ENCODE measurements around the gene DPH6.
"Not testable (repeated sequence)": the region's sequence is repeated elsewhere in the genome, so short reads cannot be mapped to it uniquely, and the experiment has no call there.

Gene DPH6

GRCh38 chr15:35484231-35484945 is 61.6 kb downstream of the DPH6 start:
- DNase-seq, result no peak

GRCh38 chr15:35481992-35482391 is 64.0 kb downstream of the DPH6 start:
- DNase-seq, result no peak

GRCh38 chr15:35481064-35481463 is 64.9 kb downstream of the DPH6 start:
- no peak for DNase-seq

GRCh38 chr15:35479423-35479822 is 66.5 kb downstream of the DPH6 start:
- DNase-seq, result no peak

GRCh38 chr15:35477312-35478262 is 68.4 kb downstream of the DPH6 start:
- DNase-seq, result no peak

GRCh38 chr15:35471024-35471423 is 74.9 kb downstream of the DPH6 start:
- DNase-seq, result no peak

GRCh38 chr15:35470441-35470840 is 75.5 kb downstream of the DPH6 start:
- DNase-seq, result no peak

GRCh38 chr15:35466476-35466875 is 79.5 kb downstream of the DPH6 start:
- no peak for DNase-seq

GRCh38 chr15:35465783-35466182 is 80.2 kb downstream of the DPH6 start:
- no peak for DNase-seq

GRCh38 chr15:35460616-35461015 is 85.3 kb downstream of the DPH6 start:
- DNase-seq, result no peak

GRCh38 chr15:35458176-35458856 is 87.6 kb downstream of the DPH6 start:
- no peak for DNase-seq

GRCh38 chr15:35455201-35455600 is 90.8 kb downstream of the DPH6 start:
- DNase-seq, result no peak

- no peak for DNase-seq
These were observed 95.5 kb downstream of the DPH6 start for GRCh38 chr15:35450492-35450891.

GRCh38 chr15:35448294-35448693 is 97.7 kb downstream of the DPH6 start:
- no peak for DNase-seq

- no peak for DNase-seq
These were observed 100.1 kb downstream of the DPH6 start for GRCh38 chr15:35445891-35446290.

- no peak for DNase-seq
These were observed 101.3 kb downstream of the DPH6 start for GRCh38 chr15:35444557-35445204.

- no peak for DNase-seq
These were observed 102.6 kb downstream of the DPH6 start for GRCh38 chr15:35443376-35443775.

- no peak for DNase-seq
These were observed 103.2 kb downstream of the DPH6 start for GRCh38 chr15:35442742-35443141.

- DNase-seq, result not testable (repeated sequence)
These were observed 104.7 kb downstream of the DPH6 start for GRCh38 chr15:35441279-35441678.

GRCh38 chr15:35440265-35440664 is 105.7 kb downstream of the DPH6 start:
- DNase-seq, result no peak

- no peak for DNase-seq
These were observed 106.7 kb downstream of the DPH6 start for GRCh38 chr15:35439291-35439690.

GRCh38 chr15:35437157-35437556 is 108.8 kb downstream of the DPH6 start:
- DNase-seq, result no peak

- no peak for DNase-seq
These were observed 109.5 kb downstream of the DPH6 start for GRCh38 chr15:35436422-35436821.

Data from NCI-H524 treated with DMSO at 0.1 percent for 48 hours (cell line).